GM18517 (cell line): Measurements from ENCODE around the gene AMOTL1.

Experiments used
- ATAC-seq: cut with Tn5 transposase; IDR thresholded peaks from one replicate; pipeline ENCODE4 v1.9.1; 2021; ENCODE audit warnings: mild to moderate bottlenecking, moderate library complexity; ENCODE audit not compliant: unreplicated experiment

Gene AMOTL1

GRCh38 chr11:94767701-94768601 lies at the start of gene AMOTL1:
AMOTL1 (plus strand) TSS chr11:94768356; CDS start chr11:94768512, 156 bp downstream.
- peak; percentile 85 for ATAC-seq

- ATAC-seq: no peak
These were observed 48.3 kb upstream of the AMOTL1 start for GRCh38 chr11:94719876-94720275.

GRCh38 chr11:94721565-94722292 lies 46.4 kb upstream of the AMOTL1 start:
- no peak for ATAC-seq

GRCh38 chr11:94722735-94723134 lies 45.4 kb upstream of the AMOTL1 start:
- ATAC-seq: no peak

- no peak for ATAC-seq
These were observed 43.1 kb upstream of the AMOTL1 start for GRCh38 chr11:94725097-94725496.

GRCh38 chr11:94727819-94728218 lies 40.3 kb upstream of the AMOTL1 start:
- ATAC-seq: no peak

GRCh38 chr11:94728541-94728940 lies 39.6 kb upstream of the AMOTL1 start:
- no peak for ATAC-seq

GRCh38 chr11:94728966-94729751 lies 39.0 kb upstream of the AMOTL1 start:
- no peak for ATAC-seq

GRCh38 chr11:94730153-94730552 lies 38.0 kb upstream of the AMOTL1 start:
- ATAC-seq: no peak

- ATAC-seq: no peak
These were observed 36.1 kb upstream of the AMOTL1 start for GRCh38 chr11:94731880-94732601.

GRCh38 chr11:94732617-94733281 lies 35.4 kb upstream of the AMOTL1 start:
- no peak for ATAC-seq

- no peak for ATAC-seq
These were observed 33.4 kb upstream of the AMOTL1 start for GRCh38 chr11:94734563-94735275.

GRCh38 chr11:94735907-94736306 lies 32.2 kb upstream of the AMOTL1 start:
- no peak for ATAC-seq

- no peak for ATAC-seq
These were observed 31.0 kb upstream of the AMOTL1 start for GRCh38 chr11:94737171-94737611.

GRCh38 chr11:94738746-94739145 lies 29.4 kb upstream of the AMOTL1 start:
- no peak for ATAC-seq

- no peak for ATAC-seq
These were observed 28.8 kb upstream of the AMOTL1 start for GRCh38 chr11:94739331-94739730.

- ATAC-seq: no peak
These were observed 27.8 kb upstream of the AMOTL1 start for GRCh38 chr11:94740083-94741021.

- no peak for ATAC-seq
These were observed 27.0 kb upstream of the AMOTL1 start for GRCh38 chr11:94741022-94741679.
